ENCODE results near the gene CCDC91.

The CCDC91 gene

DNA sequence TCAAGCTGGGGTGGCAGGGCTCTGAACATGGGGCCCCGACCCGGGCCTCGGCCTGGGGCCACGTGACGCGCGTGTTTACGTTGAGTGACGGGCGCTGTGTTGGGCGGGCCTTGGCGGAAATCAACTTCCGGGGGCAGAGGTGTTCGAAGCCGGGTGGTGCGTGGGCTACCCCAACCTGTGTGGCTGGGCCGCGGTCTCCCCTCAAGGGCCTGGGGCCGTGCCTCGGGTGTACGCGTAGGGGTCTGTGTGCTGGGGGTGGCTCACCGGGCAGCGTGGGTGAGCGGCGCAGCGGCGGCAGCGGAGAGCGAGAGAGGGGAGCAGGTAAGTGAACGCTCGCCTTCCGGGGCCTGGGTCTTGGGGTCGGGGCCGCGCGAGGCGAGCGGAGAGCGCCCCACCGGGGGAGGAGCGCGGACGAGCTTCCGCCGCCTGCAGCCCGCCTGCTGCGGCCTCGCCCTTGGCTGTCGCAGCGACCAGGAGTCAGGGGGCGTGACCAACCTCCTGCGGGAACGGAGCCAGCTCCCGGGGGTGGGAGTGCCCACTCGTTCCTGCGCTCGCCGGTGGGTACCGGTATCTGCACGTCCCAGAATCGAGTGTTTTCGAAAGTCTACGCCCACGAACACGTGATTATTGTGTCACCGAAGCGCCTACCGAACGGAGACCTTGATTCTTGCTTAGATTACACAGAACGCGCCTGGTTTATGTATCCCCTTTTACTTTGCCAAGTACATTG lies at the start of gene CCDC91:
Gene CCDC91 (plus strand): TSS at position 136 of the 730 bp plus-strand sequence. CDS start 66,760 bp downstream, outside the sequence.
- Histone ChIP-seq H3K36me3 (ENCODE audit: control insufficient read depth in 2 of 2, insufficient read depth in 1 of 2, low read length in 2 of 2) (peaks cover 0 to 4% of the 10 kb centered on the region in 2 experiments; a peak in 1 of 3 replicates), H3K9me3 (ENCODE audit: control insufficient read depth, insufficient read depth, low read depth, low read length) (no peaks in the 10 kb centered on the region), H3K27ac (ENCODE audit: extremely low read depth, low read depth, low read length) (peak within 1 kb of the TSS; percentile 88), H3K4me1 (ENCODE audit: control insufficient read depth, insufficient read depth, low read length) (no peaks in the 10 kb centered on the region), H3K4me3 (ENCODE audit: low read depth, low read length) (peak within 1 kb of the TSS; percentile 96)
- ChIA-PET POLR2A (interaction anchor here (0.5 to 0.9 kb wide), 3 partner anchors 45 to 220 kb away, joined by 3 to 4 read pairs (median 3); no protein-coding TSS in a partner anchor), CTCF (interaction anchor here (0.7 kb wide), 2 partner anchors 25 to 328 kb away, joined by 3 to 4 read pairs; no protein-coding TSS in a partner anchor)
- no peak for TF ChIP-seq ZNF555 (tag by site-specific recombination; conservative IDR thresholded peaks at IDR 0.05)
- no peak for TF ChIP-seq SALL2 (tag by site-specific recombination; IDR thresholded peaks at IDR 0.05; ENCODE audit: borderline replicate concordance)
- TF ChIP-seq ZNF341 (tag by site-specific recombination; IDR thresholded peaks at IDR 0.05; ENCODE audit: low read depth): peak; percentile 92
- no peak for TF ChIP-seq ZNF830 (tag by site-specific recombination; IDR thresholded peaks at IDR 0.05; ENCODE audit: low read depth)
- 0 out of 2 replicates have a peak, but pooled peaks have one; percentile 12 for TF ChIP-seq MZF1 (tag by site-specific recombination; IDR thresholded peaks at IDR 0.05; ENCODE audit: borderline replicate concordance)
- peak; percentile 85 for TF ChIP-seq KLF16 (tag by site-specific recombination; IDR thresholded peaks at IDR 0.05)
- TF ChIP-seq SCRT2 (tag by site-specific recombination; IDR thresholded peaks at IDR 0.05): peak; percentile 71
- peak; percentile 36; the same call in 1 of the 2 replicates for TF ChIP-seq ZNF366 (tag by site-specific recombination; conservative IDR thresholded peaks at IDR 0.05)
- TF ChIP-seq ZNF174 (tag by site-specific recombination; IDR thresholded peaks at IDR 0.05): no peak
- TF ChIP-seq, protein P1, sequence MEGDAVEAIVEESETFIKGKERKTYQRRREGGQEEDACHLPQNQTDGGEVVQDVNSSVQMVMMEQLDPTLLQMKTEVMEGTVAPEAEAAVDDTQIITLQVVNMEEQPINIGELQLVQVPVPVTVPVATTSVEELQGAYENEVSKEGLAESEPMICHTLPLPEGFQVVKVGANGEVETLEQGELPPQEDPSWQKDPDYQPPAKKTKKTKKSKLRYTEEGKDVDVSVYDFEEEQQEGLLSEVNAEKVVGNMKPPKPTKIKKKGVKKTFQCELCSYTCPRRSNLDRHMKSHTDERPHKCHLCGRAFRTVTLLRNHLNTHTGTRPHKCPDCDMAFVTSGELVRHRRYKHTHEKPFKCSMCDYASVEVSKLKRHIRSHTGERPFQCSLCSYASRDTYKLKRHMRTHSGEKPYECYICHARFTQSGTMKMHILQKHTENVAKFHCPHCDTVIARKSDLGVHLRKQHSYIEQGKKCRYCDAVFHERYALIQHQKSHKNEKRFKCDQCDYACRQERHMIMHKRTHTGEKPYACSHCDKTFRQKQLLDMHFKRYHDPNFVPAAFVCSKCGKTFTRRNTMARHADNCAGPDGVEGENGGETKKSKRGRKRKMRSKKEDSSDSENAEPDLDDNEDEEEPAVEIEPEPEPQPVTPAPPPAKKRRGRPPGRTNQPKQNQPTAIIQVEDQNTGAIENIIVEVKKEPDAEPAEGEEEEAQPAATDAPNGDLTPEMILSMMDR (tag by site-specific recombination; IDR thresholded peaks at IDR 0.05): peak; percentile 90
- peak; percentile 18; the same call in 1 of the 2 replicates for TF ChIP-seq ZSCAN16 (tag by site-specific recombination; IDR thresholded peaks at IDR 0.05)
- TF ChIP-seq ZNF660 (tag by site-specific recombination; IDR thresholded peaks at IDR 0.05): 0 out of 2 replicates have a peak, but pooled peaks have one; percentile 1
- TF ChIP-seq, protein P2, sequence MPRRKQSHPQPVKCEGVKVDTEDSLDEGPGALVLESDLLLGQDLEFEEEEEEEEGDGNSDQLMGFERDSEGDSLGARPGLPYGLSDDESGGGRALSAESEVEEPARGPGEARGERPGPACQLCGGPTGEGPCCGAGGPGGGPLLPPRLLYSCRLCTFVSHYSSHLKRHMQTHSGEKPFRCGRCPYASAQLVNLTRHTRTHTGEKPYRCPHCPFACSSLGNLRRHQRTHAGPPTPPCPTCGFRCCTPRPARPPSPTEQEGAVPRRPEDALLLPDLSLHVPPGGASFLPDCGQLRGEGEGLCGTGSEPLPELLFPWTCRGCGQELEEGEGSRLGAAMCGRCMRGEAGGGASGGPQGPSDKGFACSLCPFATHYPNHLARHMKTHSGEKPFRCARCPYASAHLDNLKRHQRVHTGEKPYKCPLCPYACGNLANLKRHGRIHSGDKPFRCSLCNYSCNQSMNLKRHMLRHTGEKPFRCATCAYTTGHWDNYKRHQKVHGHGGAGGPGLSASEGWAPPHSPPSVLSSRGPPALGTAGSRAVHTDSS (tag by site-specific recombination; IDR thresholded peaks at IDR 0.05): no peak
- TF ChIP-seq ZBTB21 (tag by site-specific recombination; IDR thresholded peaks at IDR 0.05): no peak; the same call in 1 of the 2 replicates
- TF ChIP-seq GLIS2 (tag by site-specific recombination; IDR thresholded peaks at IDR 0.05): peak; percentile 99
- TF ChIP-seq SP3 (tag by site-specific recombination; IDR thresholded peaks at IDR 0.05): peak; percentile 89
- peak; percentile 96 for TF ChIP-seq ZSCAN5A (tag by site-specific recombination; IDR thresholded peaks at IDR 0.05)
- no peak for TF ChIP-seq ZNF221 (tag by site-specific recombination; IDR thresholded peaks at IDR 0.05; ENCODE audit: borderline replicate concordance)
- TF ChIP-seq ZNF350 (tag by site-specific recombination; IDR thresholded peaks at IDR 0.05): no peak
- TF ChIP-seq ZNF791 (tag by site-specific recombination; IDR thresholded peaks at IDR 0.05): no peak
- TF ChIP-seq GLI4 (tag by site-specific recombination; IDR thresholded peaks at IDR 0.05): peak; percentile 96; the same call in 1 of the 2 replicates
- peak; percentile 81 for TF ChIP-seq SP2 (tag by site-specific recombination; IDR thresholded peaks at IDR 0.05)
- TF ChIP-seq, protein P3, sequence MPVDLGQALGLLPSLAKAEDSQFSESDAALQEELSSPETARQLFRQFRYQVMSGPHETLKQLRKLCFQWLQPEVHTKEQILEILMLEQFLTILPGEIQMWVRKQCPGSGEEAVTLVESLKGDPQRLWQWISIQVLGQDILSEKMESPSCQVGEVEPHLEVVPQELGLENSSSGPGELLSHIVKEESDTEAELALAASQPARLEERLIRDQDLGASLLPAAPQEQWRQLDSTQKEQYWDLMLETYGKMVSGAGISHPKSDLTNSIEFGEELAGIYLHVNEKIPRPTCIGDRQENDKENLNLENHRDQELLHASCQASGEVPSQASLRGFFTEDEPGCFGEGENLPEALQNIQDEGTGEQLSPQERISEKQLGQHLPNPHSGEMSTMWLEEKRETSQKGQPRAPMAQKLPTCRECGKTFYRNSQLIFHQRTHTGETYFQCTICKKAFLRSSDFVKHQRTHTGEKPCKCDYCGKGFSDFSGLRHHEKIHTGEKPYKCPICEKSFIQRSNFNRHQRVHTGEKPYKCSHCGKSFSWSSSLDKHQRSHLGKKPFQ (tag by site-specific recombination; IDR thresholded peaks at IDR 0.05): no peak
- TF ChIP-seq ZFP3 (tag by site-specific recombination; IDR thresholded peaks at IDR 0.05; ENCODE audit: low read depth): no peak
- TF ChIP-seq ZNF792 (tag by site-specific recombination; IDR thresholded peaks at IDR 0.05): 0 out of 2 replicates have a peak, but pooled peaks have one; percentile 74
- no peak for TF ChIP-seq FEZF1 (tag by site-specific recombination; IDR thresholded peaks at IDR 0.05)
- TF ChIP-seq ZNF585B (tag by site-specific recombination; IDR thresholded peaks at IDR 0.05): peak; percentile 25; the same call in 1 of the 2 replicates
- TF ChIP-seq ZNF76 (tag by site-specific recombination; IDR thresholded peaks at IDR 0.05; ENCODE audit: borderline replicate concordance, low read depth): peak; percentile 67; the same call in 1 of the 2 replicates
- peak; percentile 91 for TF ChIP-seq ZFP37 (tag by site-specific recombination; IDR thresholded peaks at IDR 0.05)
- no peak for TF ChIP-seq HOXD13 (CRISPR knock-in tag; IDR thresholded peaks at IDR 0.05; ENCODE audit: borderline replicate concordance)

All from HEK293 (cell line).